ENCODE results near the gene BAHD1.
"Not testable (repeated sequence)": the region's sequence is repeated elsewhere in the genome, so short reads cannot be mapped to it uniquely, and the experiment has no call there.

The BAHD1 gene

GRCh38 chr15:40446144-40446543 is 5.4 kb downstream of the BAHD1 start:
- Mint-ChIP-seq H3K36me3 (peaks cover 3% of the 10 kb centered on the region in 2 donors), H3K4me1 (peaks cover 37 to 60% of the 10 kb centered on the region in 2 donors), H3K27ac (no peak overlapping the region), H3K4me3 (no peak overlapping the region), H3K27me3 (no peaks in the 10 kb centered on the region), H3K9me3 (no peaks in the 10 kb centered on the region)
- ATAC-seq (replicated peaks), result no peak
- DNase-seq, result no peak

GRCh38 chr15:40448354-40448753 is 7.6 kb downstream of the BAHD1 start:
- peaks cover 3% of the 10 kb centered on the region in 2 donors for H3K36me3 Mint-ChIP-seq
- no peak overlapping the region for H3K4me3 Mint-ChIP-seq
- H3K27me3 Mint-ChIP-seq, result no peaks in the 10 kb centered on the region
- no peak for ATAC-seq (replicated peaks)
- peaks cover 49 to 70% of the 10 kb centered on the region in 2 donors for H3K4me1 Mint-ChIP-seq
- DNase-seq, result no peak
- H3K27ac Mint-ChIP-seq, result no peak overlapping the region
- no peaks in the 10 kb centered on the region for H3K9me3 Mint-ChIP-seq

DNA sequence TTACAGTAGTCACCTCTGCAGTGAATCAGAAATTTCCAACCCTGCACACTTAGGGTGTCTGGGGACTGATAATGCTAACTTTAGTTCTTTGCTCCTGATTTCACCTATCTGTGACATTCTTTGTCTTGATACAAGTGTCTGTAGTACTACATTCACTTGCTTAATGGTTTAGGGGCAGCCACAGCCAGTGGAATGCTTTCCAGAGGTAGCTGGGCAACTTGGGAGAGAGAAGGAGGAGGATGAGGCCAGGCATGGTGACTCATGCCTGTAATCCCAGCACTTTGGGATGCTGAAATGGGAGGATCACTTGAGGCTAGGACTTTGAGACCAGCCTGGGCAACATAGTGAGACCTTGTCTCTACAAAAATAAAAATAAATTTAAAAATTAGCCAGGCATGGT is 8.5 kb downstream of the BAHD1 start:
- Mint-ChIP-seq H3K27me3 (no peaks in the 10 kb centered on the region), H3K4me3 (no peak overlapping the region), H3K27ac (no peak overlapping the region), H3K9me3 (no peaks in the 10 kb centered on the region), H3K4me1 (peaks cover 48 to 70% of the 10 kb centered on the region in 2 donors), H3K36me3 (no peaks in the 10 kb centered on the region)
- DNase-seq (no peak), ATAC-seq (replicated peaks) (no peak)

DNA sequence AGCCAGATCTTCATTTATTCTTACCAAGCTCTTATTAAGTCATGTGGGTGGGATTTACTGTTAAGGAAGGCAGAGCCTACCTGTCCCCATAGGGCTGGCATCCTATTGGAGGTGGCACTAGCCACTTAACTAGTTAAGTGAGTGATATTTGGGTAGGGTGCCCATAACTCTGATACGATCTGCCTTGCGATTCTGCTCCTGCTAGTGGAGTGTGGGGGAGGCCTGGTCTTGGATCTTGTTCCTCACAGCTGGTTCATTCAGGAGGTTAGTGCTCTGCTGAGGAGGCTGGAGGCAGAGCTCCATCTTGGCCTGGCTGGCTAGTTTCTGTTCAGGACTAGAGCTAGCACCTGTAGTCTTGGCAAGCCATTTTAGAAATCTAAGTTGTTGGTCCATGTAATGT is 9.3 kb downstream of the BAHD1 start:
- Mint-ChIP-seq H3K27ac (no peak overlapping the region), H3K4me3 (no peak overlapping the region), H3K9me3 (no peaks in the 10 kb centered on the region), H3K4me1 (peaks cover 47 to 70% of the 10 kb centered on the region in 2 donors), H3K36me3 (no peaks in the 10 kb centered on the region), H3K27me3 (no peaks in the 10 kb centered on the region)
- DNase-seq, result no peak
- no peak for ATAC-seq (replicated peaks)

DNA sequence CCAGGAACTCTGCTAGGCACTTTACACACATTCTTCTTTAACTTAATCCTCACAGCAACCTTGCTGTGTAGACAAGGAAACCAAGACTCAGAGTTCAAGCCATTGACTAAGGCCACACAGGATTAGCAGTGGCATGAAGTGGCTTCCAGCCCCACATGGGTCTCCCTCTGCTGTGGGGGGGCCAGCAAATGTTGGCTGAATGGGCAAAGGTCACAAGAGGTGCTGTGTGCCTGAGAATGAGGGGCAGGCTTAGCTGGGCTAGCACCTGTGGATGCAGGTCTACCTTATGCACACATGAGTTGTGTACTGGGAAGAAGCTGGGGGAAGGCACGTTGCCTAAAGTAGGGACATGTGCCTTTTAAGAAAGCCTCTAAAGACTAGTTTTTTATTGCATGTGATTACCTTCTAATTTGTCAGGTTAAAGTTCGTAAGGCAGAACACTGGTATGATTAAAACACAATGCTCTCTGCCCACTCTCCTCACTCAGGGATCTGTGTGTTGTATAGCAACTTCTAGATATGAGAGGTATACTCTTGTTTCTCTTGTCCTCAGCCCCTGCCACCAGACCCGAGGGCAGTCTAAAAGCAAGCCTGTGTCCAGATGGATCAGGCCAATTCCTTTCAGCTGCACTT is 10.9 kb downstream of the BAHD1 start:
- H3K9me3 Mint-ChIP-seq, result no peaks in the 10 kb centered on the region
- peak overlapping the region; percentile 59 for H3K27ac Mint-ChIP-seq
- H3K36me3 Mint-ChIP-seq, result no peaks in the 10 kb centered on the region
- H3K27me3 Mint-ChIP-seq, result no peaks in the 10 kb centered on the region
- DNase-seq (no peak), ATAC-seq (replicated peaks) (peak; percentile 3 to 5)
- no peak overlapping the region for H3K4me3 Mint-ChIP-seq
- peaks cover 55 to 77% of the 10 kb centered on the region in 2 donors for H3K4me1 Mint-ChIP-seq

DNA sequence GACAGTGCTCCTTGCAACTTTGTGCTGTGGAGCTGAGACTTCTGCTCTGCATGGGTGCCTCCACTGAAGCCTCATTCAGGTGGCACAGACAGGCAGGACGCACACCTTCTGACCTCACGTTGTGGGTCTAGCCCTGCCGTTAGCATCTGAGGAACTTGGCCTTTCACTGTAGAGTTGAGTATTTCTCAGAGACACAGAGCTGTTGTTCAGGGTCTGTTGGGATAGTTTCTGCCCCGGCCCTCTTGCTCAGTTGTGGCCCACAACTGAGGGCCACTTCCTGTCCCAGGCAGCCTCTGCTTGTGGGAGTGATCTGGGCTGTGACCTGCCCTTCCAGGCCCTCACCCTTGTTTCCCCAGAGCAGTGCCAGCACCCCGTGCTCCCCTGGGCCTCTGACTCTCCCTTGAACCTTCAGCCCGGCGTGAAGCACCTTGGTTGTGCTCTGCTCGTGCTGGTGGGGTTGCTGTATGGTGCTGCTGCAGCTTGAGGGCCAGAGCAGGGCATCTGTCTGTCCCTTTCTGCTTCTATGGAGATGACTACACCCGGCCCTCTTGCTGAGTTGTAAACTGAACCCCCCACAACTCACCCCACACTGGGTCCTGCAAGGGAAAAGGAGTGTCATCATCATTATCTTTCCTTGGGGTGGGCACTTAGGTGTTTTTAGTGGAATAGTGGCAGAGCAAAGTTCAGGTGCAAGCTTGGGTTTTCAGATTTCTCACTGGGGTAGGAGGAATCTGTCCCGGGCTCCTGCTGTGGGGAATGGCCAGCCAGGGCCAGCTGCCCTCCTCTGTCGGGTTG is 11.7 kb downstream of the BAHD1 start:
- ATAC-seq (replicated peaks), result peak; percentile 79 to 81
- Mint-ChIP-seq H3K4me1 (peaks cover 57 to 85% of the 10 kb centered on the region in 2 donors), H3K27ac (peak overlapping the region; percentile 37), H3K27me3 (no peaks in the 10 kb centered on the region), H3K4me3 (peak overlapping the region in 1 of 2 donors; percentile 14), H3K36me3 (no peaks in the 10 kb centered on the region), H3K9me3 (no peaks in the 10 kb centered on the region)
- no peak for DNase-seq

DNA sequence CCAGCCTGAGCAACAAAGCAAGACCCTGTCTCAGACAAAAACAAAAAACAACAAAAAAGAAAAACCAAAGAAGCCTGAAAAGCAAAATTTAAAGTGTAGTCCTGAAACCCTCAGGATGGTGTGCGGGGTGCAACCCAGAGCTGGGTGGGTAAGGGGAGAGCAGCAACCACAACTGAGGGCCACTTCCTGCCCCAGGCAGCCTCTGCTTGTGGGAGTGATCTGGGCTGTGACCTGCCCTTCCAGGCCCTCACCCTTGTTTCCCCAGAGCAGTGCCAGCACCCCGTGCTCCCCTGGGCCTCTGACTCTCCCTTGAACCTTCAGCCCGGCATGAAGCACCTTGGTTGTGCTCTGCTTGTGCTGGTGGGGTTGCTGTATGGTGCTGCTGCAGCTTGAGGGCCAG is 13.2 kb downstream of the BAHD1 start:
- H3K27ac Mint-ChIP-seq, result peak overlapping the region; percentile 85
- H3K9me3 Mint-ChIP-seq, H3K36me3 Mint-ChIP-seq, H3K4me3 Mint-ChIP-seq, DNase-seq, H3K27me3 Mint-ChIP-seq: not testable (repeated sequence)
- H3K4me1 Mint-ChIP-seq, result peaks cover 58 to 89% of the 10 kb centered on the region in 2 donors
- peak; percentile 51 to 64 for ATAC-seq (replicated peaks)

DNA sequence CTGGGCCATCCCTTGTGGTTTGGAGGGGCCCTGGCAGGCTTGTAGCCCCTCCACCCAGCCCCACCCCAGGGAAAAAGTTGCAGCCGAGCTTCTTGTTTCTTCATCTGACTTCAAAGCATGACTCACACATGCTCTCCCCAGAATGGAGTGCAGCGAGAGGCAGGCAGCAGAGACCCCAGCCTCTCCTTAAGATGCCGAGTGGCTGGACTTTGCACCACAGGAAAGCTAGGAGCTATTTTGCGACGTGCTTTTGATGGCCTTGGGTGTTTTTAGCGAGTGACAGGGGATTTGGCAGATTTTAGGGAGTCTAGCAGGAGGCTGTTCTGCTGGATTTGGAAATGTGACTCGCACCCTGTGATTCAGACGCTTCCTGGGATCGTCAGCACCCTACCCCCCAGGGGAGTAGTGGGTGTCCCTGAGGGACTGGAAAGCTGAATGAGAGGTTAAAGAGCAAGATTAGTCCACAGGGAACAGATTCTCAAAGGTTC is 14.2 kb downstream of the BAHD1 start:
- peaks cover 4% of the 10 kb centered on the region in 2 donors for H3K36me3 Mint-ChIP-seq
- H3K4me3 Mint-ChIP-seq, result no peak overlapping the region
- no peak overlapping the region for H3K27ac Mint-ChIP-seq
- H3K9me3 Mint-ChIP-seq, result no peaks in the 10 kb centered on the region
- peaks cover 52 to 86% of the 10 kb centered on the region in 2 donors for H3K4me1 Mint-ChIP-seq
- no peak for DNase-seq
- ATAC-seq (replicated peaks), result no peak
- no peaks in the 10 kb centered on the region for H3K27me3 Mint-ChIP-seq

DNA sequence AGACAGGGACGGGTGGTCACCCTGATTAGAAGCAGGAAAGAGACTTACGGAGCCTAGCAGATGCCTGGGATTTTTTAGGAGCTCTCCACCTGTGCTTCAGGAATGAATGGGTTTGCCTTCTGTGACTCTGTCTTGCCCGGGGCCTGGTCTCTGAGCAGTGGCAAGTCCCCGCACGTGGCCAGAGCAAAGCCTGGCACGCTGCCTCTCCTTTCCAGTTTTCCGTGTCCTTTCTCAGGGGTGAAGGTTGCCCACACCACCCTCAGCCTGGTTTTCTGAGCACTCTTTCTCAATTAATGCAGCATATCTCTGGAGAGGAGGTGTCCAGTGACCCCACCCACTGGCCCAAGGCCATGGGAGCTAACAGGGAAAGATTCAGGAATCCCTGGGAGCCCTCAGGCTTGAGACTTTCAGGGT is 15.6 kb downstream of the BAHD1 start:
- DNase-seq (no peak), ATAC-seq (replicated peaks) (no peak)
- Mint-ChIP-seq H3K4me1 (peaks cover 46 to 72% of the 10 kb centered on the region in 2 donors), H3K27me3 (no peaks in the 10 kb centered on the region), H3K9me3 (no peaks in the 10 kb centered on the region), H3K36me3 (peaks cover 4% of the 10 kb centered on the region in 2 donors), H3K27ac (peak overlapping the region; percentile 60), H3K4me3 (no peak overlapping the region)

DNA sequence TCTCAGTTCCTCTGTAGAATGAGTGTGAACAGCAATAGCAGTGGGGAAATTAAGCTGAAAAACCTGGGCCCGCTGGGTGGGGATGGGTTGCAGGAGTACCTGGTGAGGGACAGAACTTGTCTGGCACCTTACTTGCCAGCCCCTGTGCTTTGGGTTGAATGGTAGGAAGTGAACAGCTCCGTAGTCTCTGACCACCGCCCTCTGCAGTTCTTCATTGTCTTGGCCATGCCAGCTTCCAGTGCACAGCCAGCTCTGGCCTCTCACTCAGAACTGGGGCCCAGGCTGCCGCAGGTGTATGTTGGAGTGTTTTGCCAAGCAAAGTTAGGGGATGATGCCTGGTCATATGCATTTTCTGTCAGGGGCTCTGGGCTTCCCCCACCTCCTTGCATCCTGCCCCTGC is 16.0 kb downstream of the BAHD1 start:
- Mint-ChIP-seq H3K36me3 (peaks cover 4% of the 10 kb centered on the region in 2 donors), H3K4me1 (peaks cover 43 to 68% of the 10 kb centered on the region in 2 donors), H3K9me3 (no peaks in the 10 kb centered on the region), H3K27me3 (no peaks in the 10 kb centered on the region), H3K4me3 (no peak overlapping the region), H3K27ac (peak overlapping the region; percentile 60)
- no peak for DNase-seq
- no peak for ATAC-seq (replicated peaks)

DNA sequence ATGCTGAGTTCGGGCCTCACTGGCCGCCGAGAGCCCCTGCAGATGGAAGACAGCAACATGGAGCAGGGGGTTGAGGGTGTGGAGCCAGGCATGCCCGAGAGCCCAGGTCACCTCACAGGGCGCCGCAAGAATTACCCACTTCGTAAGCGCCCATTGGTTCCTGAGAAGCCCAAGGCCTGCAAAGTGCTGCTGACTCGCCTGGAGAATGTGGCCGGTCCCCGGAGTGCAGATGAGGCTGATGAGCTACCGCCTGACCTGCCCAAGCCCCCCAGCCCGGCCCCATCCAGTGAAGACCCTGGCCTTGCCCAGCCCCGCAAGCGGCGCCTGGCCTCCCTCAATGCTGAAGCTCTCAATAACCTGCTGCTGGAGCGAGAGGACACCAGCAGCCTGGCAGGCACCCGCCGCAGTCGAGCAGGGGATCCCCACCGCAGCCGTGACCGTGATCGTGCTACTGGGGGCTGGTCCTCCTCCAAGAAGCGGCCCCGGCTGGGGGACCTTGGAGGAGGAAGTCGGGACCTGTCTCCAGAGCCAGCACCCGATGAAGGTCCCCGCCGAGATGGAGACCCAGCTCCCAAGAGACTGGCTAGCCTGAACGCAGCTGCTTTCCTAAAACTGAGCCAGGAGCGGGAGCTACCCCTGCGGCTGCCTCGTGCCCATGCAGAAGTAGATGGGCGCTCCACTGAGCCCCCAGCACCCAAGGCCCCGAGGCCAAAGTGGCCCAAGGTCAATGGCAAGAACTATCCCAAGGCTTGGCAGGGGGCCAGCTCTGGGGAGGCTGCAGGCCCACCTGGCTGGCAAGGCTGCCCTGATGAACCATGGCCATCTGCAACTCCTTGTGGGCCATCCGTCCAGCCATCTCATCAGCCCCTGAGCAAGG is 18.0 kb downstream of the BAHD1 start:
- DNase-seq (no peak), ATAC-seq (replicated peaks) (no peak)
- no peak overlapping the region for H3K4me3 Mint-ChIP-seq
- no peak overlapping the region for H3K27ac Mint-ChIP-seq
- H3K36me3 Mint-ChIP-seq, result peaks cover 4% of the 10 kb centered on the region in 2 donors
- no peaks in the 10 kb centered on the region for H3K9me3 Mint-ChIP-seq
- H3K27me3 Mint-ChIP-seq, result no peaks in the 10 kb centered on the region
- peaks cover 24 to 48% of the 10 kb centered on the region in 2 donors for H3K4me1 Mint-ChIP-seq

DNA sequence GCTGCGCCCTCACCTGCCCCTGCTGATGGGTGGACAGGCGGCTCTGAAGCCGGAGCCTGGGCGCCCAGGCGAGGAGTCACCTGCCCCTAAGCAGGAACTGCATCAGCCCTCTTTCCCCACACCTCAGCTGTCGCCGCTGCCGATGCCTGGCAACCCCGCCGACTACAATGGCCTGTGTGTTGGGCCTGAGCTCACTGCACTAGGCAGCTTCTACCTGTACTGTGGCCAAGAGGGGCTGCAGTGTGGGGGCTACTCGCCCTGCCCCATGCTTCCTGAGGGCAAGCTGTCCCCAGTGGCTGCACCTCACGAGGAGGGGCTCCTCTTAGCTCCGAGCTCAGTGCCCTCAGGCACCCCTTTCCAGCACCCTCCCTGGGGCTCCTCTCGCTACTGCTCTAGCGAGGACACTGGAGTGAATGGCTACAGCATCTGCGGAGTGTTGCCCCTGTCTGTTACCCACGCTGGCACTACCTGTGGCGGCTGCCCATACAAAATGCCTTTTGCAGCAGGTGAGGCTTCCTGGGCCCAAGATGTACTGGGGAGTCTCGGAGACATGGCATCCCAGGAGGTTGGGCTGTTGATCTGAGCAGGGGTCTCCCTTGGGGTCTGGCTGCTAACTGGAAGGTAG is 18.8 kb downstream of the BAHD1 start:
- no peak for DNase-seq
- no peak for ATAC-seq (replicated peaks)
- H3K9me3 Mint-ChIP-seq, result no peaks in the 10 kb centered on the region

DNA sequence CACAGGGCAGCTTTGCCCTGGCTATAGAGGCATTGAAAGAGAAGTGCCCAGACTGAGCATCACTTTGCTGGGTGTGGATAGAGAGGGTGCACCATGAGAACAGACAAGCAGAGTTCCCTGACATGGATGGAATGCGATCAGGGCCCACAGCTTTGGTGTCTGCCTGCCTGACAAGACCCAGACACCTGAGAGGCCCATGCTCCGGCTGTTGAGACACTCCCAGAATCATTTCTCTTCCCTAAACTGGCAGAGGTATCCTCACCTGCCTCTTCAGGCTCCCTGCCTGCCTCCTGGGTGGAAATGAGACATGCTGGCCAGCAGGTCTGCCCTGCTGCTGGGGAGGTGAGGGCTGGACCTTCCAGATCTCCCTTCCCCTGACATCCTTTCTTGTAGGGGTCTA is 19.7 kb downstream of the BAHD1 start:
- peaks cover 18 to 42% of the 10 kb centered on the region in 2 donors for H3K4me1 Mint-ChIP-seq
- DNase-seq (no peak), ATAC-seq (replicated peaks) (no peak)
- H3K27me3 Mint-ChIP-seq, result no peaks in the 10 kb centered on the region
- H3K36me3 Mint-ChIP-seq, result peaks cover 7 to 8% of the 10 kb centered on the region in 2 donors
- H3K4me3 Mint-ChIP-seq, result no peak overlapping the region
- H3K27ac Mint-ChIP-seq, result no peak overlapping the region
- H3K9me3 Mint-ChIP-seq, result no peaks in the 10 kb centered on the region

More for the DNA sequence above, 18.8 kb downstream of the BAHD1 start:
- Mint-ChIP-seq H3K27ac (no peak overlapping the region), H3K4me1 (peaks cover 21 to 45% of the 10 kb centered on the region in 2 donors), H3K4me3 (no peak overlapping the region), H3K36me3 (peaks cover 4 to 8% of the 10 kb centered on the region in 2 donors), H3K27me3 (no peaks in the 10 kb centered on the region)

GRCh38 chr15:40461958-40462357 is 21.2 kb downstream of the BAHD1 start:
- ATAC-seq (replicated peaks), result no peak
- H3K4me3 Mint-ChIP-seq, result no peak overlapping the region
- H3K9me3 Mint-ChIP-seq, result no peaks in the 10 kb centered on the region
- no peak for DNase-seq
- H3K27ac Mint-ChIP-seq, result no peak overlapping the region
- no peaks in the 10 kb centered on the region for H3K27me3 Mint-ChIP-seq
- H3K4me1 Mint-ChIP-seq, result peaks cover 11 to 27% of the 10 kb centered on the region in 2 donors
- H3K36me3 Mint-ChIP-seq, result peaks cover 14% of the 10 kb centered on the region in 2 donors
